ENCODE data around the gene CYB5RL.

DNA sequence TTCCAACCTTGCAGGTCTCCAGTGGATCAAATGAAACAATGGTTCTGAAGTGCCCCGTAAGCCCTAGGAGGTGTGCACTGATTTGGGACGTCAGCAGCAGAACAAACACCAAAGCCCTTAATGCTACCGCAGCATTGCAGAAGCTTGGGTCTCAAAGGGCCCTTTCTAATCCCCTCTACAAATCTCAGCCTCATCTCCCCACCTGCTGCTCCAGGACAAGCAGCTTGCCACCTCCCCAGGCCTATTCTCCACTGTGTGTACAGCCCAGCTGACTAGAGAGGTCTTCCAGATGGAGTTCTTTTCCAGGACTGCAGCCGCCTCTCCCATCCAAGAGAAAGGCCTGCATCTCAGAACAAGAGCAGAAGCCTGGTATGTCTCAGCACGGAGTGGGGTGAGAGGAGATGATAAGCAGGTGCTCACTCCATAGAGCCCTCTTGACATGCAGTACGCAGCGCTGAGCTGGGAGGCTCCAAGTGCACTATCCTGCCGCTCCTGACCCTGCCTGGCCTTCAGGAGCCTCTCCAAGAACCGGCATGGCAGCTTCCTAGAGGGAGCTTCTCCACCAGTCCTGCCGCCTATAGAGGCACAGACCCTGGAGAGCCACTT lies 46.4 kb upstream of the CYB5RL start:
- TF ChIP-seq LEF1 (IDR thresholded peaks at IDR 0.05; ENCODE audit: borderline replicate concordance) = no peak
- TF ChIP-seq, protein P1, sequence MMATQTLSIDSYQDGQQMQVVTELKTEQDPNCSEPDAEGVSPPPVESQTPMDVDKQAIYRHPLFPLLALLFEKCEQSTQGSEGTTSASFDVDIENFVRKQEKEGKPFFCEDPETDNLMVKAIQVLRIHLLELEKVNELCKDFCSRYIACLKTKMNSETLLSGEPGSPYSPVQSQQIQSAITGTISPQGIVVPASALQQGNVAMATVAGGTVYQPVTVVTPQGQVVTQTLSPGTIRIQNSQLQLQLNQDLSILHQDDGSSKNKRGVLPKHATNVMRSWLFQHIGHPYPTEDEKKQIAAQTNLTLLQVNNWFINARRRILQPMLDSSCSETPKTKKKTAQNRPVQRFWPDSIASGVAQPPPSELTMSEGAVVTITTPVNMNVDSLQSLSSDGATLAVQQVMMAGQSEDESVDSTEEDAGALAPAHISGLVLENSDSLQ (IDR thresholded peaks at IDR 0.05) = no peak
- TF ChIP-seq ELF4 (IDR thresholded peaks at IDR 0.05) = no peak
- no peak for TF ChIP-seq ZNF384 (IDR thresholded peaks at IDR 0.05)
- no peak for TF ChIP-seq SP1 (IDR thresholded peaks at IDR 0.05)
- TF ChIP-seq FOXA1 (IDR thresholded peaks at IDR 0.05) = no peak
- no peak for TF ChIP-seq FOXM1 (IDR thresholded peaks at IDR 0.05; ENCODE audit: borderline replicate concordance)
- no peak for TF ChIP-seq BHLHE40 (IDR thresholded peaks at IDR 0.05; ENCODE audit: borderline replicate concordance)

Measured in HEK293T (cell line).